ENCODE data around the gene UBL7.

UBL7 gene

GRCh38 chr15:74454764-74455500 lies 6.0 kb downstream of the UBL7 start:
- DNase-seq (ENCODE audit: extremely low read depth, insufficient read length) = no peak
- Histone ChIP-seq H3K36me3 (ENCODE audit: control insufficient read depth, insufficient read depth, low read length) (peaks cover 28% of the 10 kb centered on the region), H3K4me3 (replicated peaks; ENCODE audit: low read depth, low read length) (no peak overlapping the region), H3K27me3 (replicated peaks; ENCODE audit: control insufficient read depth, insufficient read depth, low read length) (no peaks in the 10 kb centered on the region)
- TF ChIP-seq, protein P1, sequence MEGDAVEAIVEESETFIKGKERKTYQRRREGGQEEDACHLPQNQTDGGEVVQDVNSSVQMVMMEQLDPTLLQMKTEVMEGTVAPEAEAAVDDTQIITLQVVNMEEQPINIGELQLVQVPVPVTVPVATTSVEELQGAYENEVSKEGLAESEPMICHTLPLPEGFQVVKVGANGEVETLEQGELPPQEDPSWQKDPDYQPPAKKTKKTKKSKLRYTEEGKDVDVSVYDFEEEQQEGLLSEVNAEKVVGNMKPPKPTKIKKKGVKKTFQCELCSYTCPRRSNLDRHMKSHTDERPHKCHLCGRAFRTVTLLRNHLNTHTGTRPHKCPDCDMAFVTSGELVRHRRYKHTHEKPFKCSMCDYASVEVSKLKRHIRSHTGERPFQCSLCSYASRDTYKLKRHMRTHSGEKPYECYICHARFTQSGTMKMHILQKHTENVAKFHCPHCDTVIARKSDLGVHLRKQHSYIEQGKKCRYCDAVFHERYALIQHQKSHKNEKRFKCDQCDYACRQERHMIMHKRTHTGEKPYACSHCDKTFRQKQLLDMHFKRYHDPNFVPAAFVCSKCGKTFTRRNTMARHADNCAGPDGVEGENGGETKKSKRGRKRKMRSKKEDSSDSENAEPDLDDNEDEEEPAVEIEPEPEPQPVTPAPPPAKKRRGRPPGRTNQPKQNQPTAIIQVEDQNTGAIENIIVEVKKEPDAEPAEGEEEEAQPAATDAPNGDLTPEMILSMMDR (IDR thresholded peaks at IDR 0.05; ENCODE audit: insufficient read depth, low read length, poor library complexity, severe bottlenecking) = no peak

DNA sequence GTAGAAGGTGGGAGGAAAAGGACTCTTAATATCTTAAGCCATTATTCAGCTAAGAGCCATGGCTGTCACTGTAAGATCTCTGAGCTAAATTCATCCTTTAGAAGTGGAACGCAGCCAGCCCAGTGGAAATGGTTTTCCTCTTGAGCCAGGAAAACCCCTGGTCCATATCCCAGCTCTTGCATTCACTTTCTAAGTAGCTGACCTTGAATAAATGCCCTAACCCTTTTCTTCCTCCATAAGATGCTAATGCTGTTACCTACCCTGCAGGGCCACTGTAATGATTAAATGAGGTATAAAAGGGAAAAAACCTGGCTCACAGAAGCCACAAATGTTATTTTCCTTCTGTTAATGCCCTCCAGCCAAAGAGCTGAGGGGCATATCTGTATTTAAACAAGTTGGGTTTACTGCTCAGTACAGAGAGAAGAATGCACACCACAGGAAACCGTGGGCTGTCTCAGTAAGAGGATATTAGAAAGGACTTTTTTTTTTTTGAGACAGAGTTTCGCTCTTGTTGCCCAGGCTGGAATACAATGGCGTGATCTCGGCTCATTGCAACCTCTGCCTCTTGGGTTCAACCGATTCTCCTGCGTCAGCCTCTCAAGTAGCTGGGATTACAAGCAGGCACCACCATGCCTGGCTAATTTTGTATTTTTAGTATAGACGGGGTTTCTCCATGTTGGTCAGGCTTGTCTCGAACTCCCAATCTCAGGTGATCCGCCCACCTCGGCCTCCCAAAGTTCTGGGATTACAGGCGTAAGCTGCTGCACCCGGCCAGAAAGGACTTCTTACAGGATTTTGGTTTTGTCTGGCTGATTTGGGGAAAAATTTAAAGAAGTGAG lies 6.8 kb downstream of the UBL7 start:
- DNase-seq (ENCODE audit: extremely low read depth, insufficient read length) = no peak
- no peak overlapping the region for H3K4me3 ChIP-seq (replicated peaks; ENCODE audit: low read depth, low read length)
- H3K27me3 ChIP-seq (replicated peaks; ENCODE audit: control insufficient read depth, insufficient read depth, low read length) = no peaks in the 10 kb centered on the region
- peaks cover 34% of the 10 kb centered on the region for H3K36me3 ChIP-seq (ENCODE audit: control insufficient read depth, insufficient read depth, low read length)
- TF ChIP-seq, protein P1 (IDR thresholded peaks at IDR 0.05; ENCODE audit: insufficient read depth, low read length, poor library complexity, severe bottlenecking) = no peak

GRCh38 chr15:74451861-74452835 lies 8.8 kb downstream of the UBL7 start:
- TF ChIP-seq, protein P1 (IDR thresholded peaks at IDR 0.05; ENCODE audit: insufficient read depth, low read length, poor library complexity, severe bottlenecking) = no peak
- H3K27me3 ChIP-seq (replicated peaks; ENCODE audit: control insufficient read depth, insufficient read depth, low read length) = no peaks in the 10 kb centered on the region
- H3K4me3 ChIP-seq (replicated peaks; ENCODE audit: low read depth, low read length) = no peak overlapping the region
- peaks cover 47% of the 10 kb centered on the region for H3K36me3 ChIP-seq (ENCODE audit: control insufficient read depth, insufficient read depth, low read length)
- no peak for DNase-seq (ENCODE audit: extremely low read depth, insufficient read length)

- TF ChIP-seq, protein P1 (IDR thresholded peaks at IDR 0.05; ENCODE audit: insufficient read depth, low read length, poor library complexity, severe bottlenecking) = no peak
- Histone ChIP-seq H3K36me3 (ENCODE audit: control insufficient read depth, insufficient read depth, low read length) (peaks cover 51% of the 10 kb centered on the region), H3K4me3 (replicated peaks; ENCODE audit: low read depth, low read length) (no peak overlapping the region), H3K27me3 (replicated peaks; ENCODE audit: control insufficient read depth, insufficient read depth, low read length) (no peaks in the 10 kb centered on the region)
- DNase-seq (ENCODE audit: extremely low read depth, insufficient read length) = no peak
These were observed 9.6 kb downstream of the UBL7 start for GRCh38 chr15:74451322-74451721.

DNA sequence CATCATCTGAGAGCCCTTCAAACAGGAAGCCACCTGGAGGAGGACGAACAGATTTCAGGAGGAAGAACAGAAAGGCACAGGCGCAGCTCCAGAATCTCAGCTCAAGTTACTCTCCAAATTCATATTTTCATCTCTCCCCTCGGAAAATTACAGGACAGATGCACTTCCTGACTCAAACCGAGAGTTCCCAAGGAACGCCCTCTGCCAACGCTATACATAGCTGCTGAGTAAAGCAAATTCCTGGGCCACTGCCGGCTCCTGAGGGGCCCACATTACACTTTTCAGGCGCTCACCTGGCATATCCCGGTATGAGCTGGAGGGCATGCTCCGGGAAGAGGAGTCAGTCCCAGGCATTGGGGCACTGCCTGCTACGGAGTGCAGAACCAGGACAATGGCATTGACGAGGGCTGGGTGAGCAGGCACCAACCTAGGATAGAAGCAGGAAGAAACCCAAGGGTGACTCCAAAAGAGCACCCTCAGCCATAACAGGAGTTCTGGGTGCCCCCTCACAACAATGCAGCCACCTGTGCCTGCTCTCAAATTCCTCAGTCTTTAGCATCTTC lies 11.2 kb downstream of the UBL7 start:
- Histone ChIP-seq H3K4me3 (replicated peaks; ENCODE audit: low read depth, low read length) (no peak overlapping the region), H3K36me3 (ENCODE audit: control insufficient read depth, insufficient read depth, low read length) (peaks cover 63% of the 10 kb centered on the region), H3K27me3 (replicated peaks; ENCODE audit: control insufficient read depth, insufficient read depth, low read length) (no peaks in the 10 kb centered on the region)
- TF ChIP-seq, protein P1 (IDR thresholded peaks at IDR 0.05; ENCODE audit: insufficient read depth, low read length, poor library complexity, severe bottlenecking) = no peak
- no peak for DNase-seq (ENCODE audit: extremely low read depth, insufficient read length)
